ENCODE measurements around the gene GRIA4.

- TF ChIP-seq CTCF (IDR thresholded peaks at IDR 0.05; ENCODE audit: insufficient read depth, low read length, poor library complexity, severe bottlenecking) (no peak), EZH2phosphoT487 (conservative IDR thresholded peaks at IDR 0.05; ENCODE audit: low read length) (no peak)
These were observed 305.1 kb downstream of the GRIA4 start for GRCh38 chr11:105915021-105915420.
